Activated CD4-positive, alpha-beta T cell treated with anti-CD3 and anti-CD28 coated beads for 1 hour (primary cell): ENCODE results near the gene CTDSP2.

Source experiments
- DNase-seq: peaks from one replicate; pipeline ENCODE4 v3.0.0-alpha.2; 2020

CTDSP2 gene

GRCh38 chr12:57813111-57813970 is 33.2 kb downstream of the CTDSP2 start:
- no peak for DNase-seq

- no peak for DNase-seq
Observed at GRCh38 chr12:57811028-57811755, 35.3 kb downstream of the CTDSP2 start.

- no peak for DNase-seq
Observed at GRCh38 chr12:57810450-57810849, 36.1 kb downstream of the CTDSP2 start.

GRCh38 chr12:57809425-57809824 is 37.1 kb downstream of the CTDSP2 start:
- no peak for DNase-seq

GRCh38 chr12:57808351-57808750 is 38.2 kb downstream of the CTDSP2 start:
- no peak for DNase-seq

DNA sequence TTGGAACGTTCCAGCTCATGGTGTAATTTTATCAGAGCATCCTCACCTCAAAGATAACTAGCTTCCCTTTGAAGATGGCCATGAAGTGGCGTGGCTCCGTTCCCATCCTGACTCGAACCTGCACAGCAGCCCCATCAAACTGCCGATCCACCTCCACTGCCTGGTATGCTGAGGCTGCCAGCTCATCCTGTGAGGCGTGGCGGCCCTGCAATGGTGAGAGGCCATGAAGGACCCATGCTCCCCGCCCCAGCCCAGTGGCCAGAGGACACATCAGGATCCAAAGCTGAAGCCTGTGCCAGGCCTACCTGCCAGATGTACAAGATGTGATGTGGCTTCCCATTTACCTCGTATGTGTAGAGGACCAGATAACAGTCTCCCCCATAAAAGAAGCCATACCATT is 39.2 kb downstream of the CTDSP2 start:
- DNase-seq, result no peak

- no peak for DNase-seq
Observed at GRCh38 chr12:57806677-57807076, 39.9 kb downstream of the CTDSP2 start.

DNA sequence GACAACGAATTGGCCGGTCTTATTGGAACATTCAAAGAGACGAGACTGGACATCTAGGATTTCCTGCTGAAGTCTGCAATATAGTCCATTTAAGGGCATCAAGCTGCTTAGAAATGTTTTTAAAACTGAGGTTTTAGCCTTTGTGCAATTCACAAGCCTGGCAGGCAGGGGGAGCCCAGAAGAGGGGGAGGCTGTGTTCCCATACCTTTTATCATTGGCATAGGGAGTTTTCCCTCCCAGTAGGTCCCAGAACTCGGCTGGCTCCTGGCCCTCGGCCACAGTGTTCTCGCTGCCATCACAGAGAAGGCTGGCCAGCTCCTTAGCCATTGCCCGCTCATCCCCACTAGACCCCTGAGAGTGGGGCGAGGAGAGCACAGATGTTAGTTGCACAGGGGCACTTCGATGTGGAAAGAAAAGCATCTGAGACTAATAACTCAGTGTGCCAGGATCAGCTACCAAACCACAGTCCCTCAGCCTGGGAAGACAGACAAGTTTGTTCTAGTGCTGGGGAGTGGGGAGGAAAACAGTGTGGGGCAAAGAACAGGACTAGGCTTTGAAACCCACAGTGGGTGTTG is 43.1 kb downstream of the CTDSP2 start:
- no peak for DNase-seq

DNA sequence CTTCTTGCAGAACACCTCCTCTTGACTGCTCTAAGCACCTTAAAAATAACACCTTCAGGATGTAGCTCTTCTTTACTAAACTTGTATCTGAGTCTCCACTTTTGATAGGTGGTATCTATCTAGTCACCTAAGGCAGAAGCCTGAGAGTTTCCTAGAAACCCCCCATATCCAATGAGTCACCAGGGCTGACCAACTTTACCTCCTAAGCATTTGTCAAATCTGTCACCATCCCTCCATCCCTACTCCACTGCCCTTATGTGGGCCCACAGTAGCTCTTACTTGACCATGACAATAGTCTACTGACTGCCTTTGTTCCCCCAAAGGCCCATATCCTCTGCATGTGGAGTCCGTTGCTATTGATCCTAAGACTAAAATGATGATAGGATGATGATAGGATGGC is 43.9 kb downstream of the CTDSP2 start:
- DNase-seq, result no peak

DNA sequence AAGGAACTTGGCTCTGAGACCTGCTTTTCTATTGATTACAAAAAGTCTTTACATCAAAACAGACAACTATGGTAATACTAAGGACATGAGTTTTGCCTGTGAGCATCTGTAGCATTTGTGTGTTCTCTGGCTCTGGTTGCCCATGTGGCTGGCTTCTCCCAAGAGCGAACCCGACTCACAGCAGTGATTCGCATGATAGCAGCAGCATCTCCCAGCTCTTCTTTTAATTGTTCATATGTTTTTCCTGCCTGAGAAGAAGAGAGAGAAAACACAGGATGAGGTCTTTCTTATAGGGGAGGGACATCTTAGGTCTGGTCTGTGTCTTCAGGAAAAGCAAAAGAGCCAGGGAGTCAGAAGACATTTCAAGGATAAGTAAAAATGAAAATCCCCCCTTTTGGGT is 45.6 kb downstream of the CTDSP2 start:
- DNase-seq, result no peak

- DNase-seq, result no peak
Observed at GRCh38 chr12:57797933-57798332, 48.6 kb downstream of the CTDSP2 start.

GRCh38 chr12:57796996-57797395 is 49.5 kb downstream of the CTDSP2 start:
- DNase-seq, result no peak

DNA sequence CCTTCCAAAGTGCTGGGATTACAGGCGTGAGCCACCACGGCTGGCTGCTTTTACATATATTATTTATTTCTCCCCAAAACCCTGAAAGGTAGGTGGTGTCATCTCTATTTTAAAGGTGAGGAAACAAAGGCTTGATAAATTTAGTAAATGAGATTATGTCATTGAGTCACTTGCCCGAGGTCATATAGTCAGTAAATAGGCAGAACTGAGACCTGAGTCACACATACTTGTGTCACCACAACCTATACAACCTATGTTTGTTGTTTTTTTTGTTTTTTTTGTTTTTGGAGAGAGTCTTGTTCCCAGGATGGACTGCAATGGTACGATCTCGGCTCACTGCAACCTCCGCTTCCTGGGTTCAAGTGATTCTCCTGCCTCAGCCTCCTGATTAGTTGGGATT is 51.2 kb downstream of the CTDSP2 start:
- no peak for DNase-seq

- DNase-seq, result no peak
Observed at GRCh38 chr12:57793920-57794319, 52.6 kb downstream of the CTDSP2 start.

GRCh38 chr12:57783861-57784260 is 62.7 kb downstream of the CTDSP2 start:
- no peak for DNase-seq

DNA sequence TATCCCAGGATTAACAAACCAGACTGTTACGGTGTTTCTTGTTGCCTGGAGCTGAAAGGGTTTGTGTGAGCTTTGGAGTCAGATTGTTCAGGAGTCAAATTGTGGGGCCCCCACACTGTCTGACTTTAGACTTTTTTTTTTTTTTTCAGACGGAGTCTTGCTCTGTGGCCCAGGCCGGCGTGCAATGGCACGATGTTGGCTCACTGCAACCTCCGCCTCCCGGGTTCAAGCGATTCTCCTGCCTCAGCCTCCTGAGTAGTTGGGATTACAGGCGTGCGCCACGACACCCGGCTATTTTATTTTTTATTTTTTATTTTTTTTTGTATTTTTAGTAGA is 63.1 kb downstream of the CTDSP2 start:
- DNase-seq, result no peak

GRCh38 chr12:57782608-57783465 is 63.7 kb downstream of the CTDSP2 start, which contains the start of gene TSFM:
Gene TSFM (plus strand): TSS chr12:57782787. CDS start chr12:57782802, 15 bp downstream.
- DNase-seq, result peak; percentile 93

DNA sequence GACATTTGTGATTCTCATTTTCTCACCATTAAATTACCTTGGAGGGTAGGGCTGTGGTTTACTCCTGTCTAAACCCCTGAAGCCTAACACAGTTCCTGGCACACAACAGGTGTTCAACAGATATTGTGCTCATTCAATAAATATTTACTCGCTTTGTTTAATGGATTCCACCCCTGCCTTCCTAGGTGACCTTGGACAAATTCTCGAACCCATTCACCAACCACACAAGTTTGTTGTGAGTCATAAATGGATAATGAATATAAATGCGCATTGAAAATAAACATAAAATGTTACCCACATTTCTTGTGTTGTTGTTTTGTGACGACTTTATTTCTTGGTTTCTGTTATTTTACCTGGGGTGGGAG is 64.3 kb downstream of the CTDSP2 start:
- no peak for DNase-seq

- DNase-seq, result no peak
Observed at GRCh38 chr12:57781801-57782200, 64.7 kb downstream of the CTDSP2 start.

- no peak for DNase-seq
Observed at GRCh38 chr12:57781244-57781643, 65.3 kb downstream of the CTDSP2 start.

- no peak for DNase-seq
Observed at GRCh38 chr12:57780284-57780897, 66.1 kb downstream of the CTDSP2 start.

- no peak for DNase-seq
Observed at GRCh38 chr12:57779736-57780135, 66.8 kb downstream of the CTDSP2 start.

- DNase-seq, result no peak
Observed at GRCh38 chr12:57777911-57778310, 68.6 kb downstream of the CTDSP2 start.
